Epithelial cell of proximal tubule (primary cell): Measurements from ENCODE around the gene C10orf90. TPM values are rescaled to one million over a fixed set of nuclear protein-coding genes. Genes with fewer than 3 reads are reported as not detected.

Source experiments
- DNase-seq: peaks from one replicate; pipeline ENCODE4 v3.0.0-alpha.2; 2011; ENCODE audit warnings: low read depth
- H3K4me3 ChIP-seq: 2 replicates; pipeline ENCODE4 v1.5.1; 2011; ENCODE audit warnings: low read depth, mild to moderate bottlenecking, low read length
- CTCF ChIP-seq: conservative IDR thresholded peaks from 2 replicates; pipeline ENCODE4 v1.5.1; 2012; ENCODE audit warnings: low read depth, mild to moderate bottlenecking, low read length
- total RNA-seq: library from RNA; depleted of rRNA; stranded (reverse); fragments of >200 nt; gene quantifications from 2 replicates; pipeline ENCODE4 v1.2.3, GENCODE V29; 2015

The C10orf90 gene
- total RNA-seq, 1 donor from 2014 or later, result not detected

GRCh38 chr10:126407831-126408230 lies 262.7 kb downstream of the C10orf90 start:
- DNase-seq, result no peak
- no peak for TF ChIP-seq CTCF
- no peak overlapping the region for H3K4me3 ChIP-seq

DNA sequence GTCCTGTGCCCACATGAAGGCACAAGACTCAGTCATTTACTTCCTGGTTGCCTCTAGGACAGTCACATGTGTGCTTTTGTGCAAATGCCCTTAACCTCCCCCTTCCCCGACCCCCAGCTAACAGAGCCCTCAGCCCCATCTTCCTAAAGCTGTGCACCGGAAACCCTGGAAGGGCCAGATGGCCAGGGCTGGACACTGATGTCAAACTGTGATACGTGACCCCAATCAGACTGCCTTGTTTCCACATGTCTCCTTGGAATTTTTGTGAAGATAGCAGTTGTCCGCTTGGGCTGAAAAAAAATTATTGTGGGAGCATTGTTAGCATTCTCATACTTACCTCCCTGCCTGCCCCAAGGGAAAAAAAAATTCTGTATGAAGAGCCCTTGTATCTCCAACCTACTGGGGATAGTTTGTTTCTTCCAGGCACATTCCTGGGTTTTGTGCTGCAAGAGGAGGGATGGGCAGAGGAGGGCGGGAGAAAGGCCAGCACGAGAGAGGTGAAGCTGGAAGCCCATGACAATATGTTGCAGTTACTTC lies 265.2 kb downstream of the C10orf90 start:
- no peak for DNase-seq
- no peak for TF ChIP-seq CTCF
- H3K4me3 ChIP-seq, result no peak overlapping the region

GRCh38 chr10:126402721-126403695 lies 267.5 kb downstream of the C10orf90 start:
- no peak for DNase-seq
- no peak for TF ChIP-seq CTCF
- no peak overlapping the region for H3K4me3 ChIP-seq

GRCh38 chr10:126400641-126401040 lies 269.9 kb downstream of the C10orf90 start:
- no peak for TF ChIP-seq CTCF
- DNase-seq, result no peak
- no peak overlapping the region for H3K4me3 ChIP-seq

DNA sequence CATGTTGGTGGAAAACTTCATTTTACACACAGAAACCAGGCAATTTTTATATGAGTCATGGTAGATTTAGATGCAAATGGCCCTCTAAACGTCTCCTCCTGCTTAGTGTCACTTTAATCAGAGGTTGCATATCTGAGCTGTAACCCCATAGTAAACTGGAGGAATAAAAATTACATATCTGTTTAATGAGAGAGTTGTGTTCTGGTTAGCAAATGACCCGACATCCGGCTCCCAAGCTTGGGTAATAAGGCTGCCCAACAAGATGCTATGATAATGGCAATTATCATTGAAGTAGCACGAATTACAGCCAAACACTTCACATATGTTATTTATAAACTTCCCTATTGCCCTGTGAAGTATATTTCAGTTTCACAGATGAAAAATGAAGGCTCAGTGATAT lies 271.6 kb downstream of the C10orf90 start:
- DNase-seq, result no peak
- H3K4me3 ChIP-seq, result no peak overlapping the region
- no peak for TF ChIP-seq CTCF

- no peak for DNase-seq
- no peak overlapping the region for H3K4me3 ChIP-seq
- TF ChIP-seq CTCF, result no peak
Measured at GRCh38 chr10:126398383-126398743, 272.1 kb downstream of the C10orf90 start.
